HepG2 (cell line): ENCODE measurements around the gene AUTS2. TPM values are rescaled to one million over a fixed set of nuclear protein-coding genes. Genes with fewer than 3 reads are reported as not detected.

ENCODE experiments used
- ATAC-seq: fragments of 200-7000 bp; cut with Tn5 transposase; 3 replicates; pipeline ENCODE4 v1.9.1; 2020; ENCODE audit warnings: mild to moderate bottlenecking, moderate library complexity
- BruUV-seq: library from RNA; stranded (reverse); fragments of 400-500 nt; replicated peaks from 2 replicates; lab custom pipeline; 2021; lab: Mats Ljungman, UMichigan
- CTCF ChIA-PET: fragments of 300-600 bp; formaldehyde crosslinking; extraction: SDS; loops from one replicate; lab custom pipeline; 2021; ENCODE audit warnings: low total read pairs, inconsistent platforms, low intra/inter-chr PET ratio; lab: Yijun Ruan, JAX
- POLR2A ChIA-PET: fragments of 350-600 bp; sonication (Branson Sonifier 250); formaldehyde crosslinking; loops from one replicate; lab custom pipeline; 2020; ENCODE audit warnings: antibody characterized with exemption, inconsistent platforms; lab: Yijun Ruan, JAX
- DNase-seq: peaks from one replicate; pipeline ENCODE4 v3.0.0-alpha.2; 2015; ENCODE audit warnings: low spot score
- FAIRE-seq: peaks from 3 replicates; lab custom pipeline; 2011; peaks lifted over from hg19 to GRCh38; lab: Jason Lieb, UNC
- H2AFZ ChIP-seq: one replicate; pipeline ENCODE4 v1.6.1; 2011; ENCODE audit warnings: low read length, inconsistent platforms
- H3K27ac ChIP-seq: fragments of 300-600 bp; 3 replicates; pipeline ENCODE4 v1.8.0; 2011; ENCODE audit warnings: mixed run types, mild to moderate bottlenecking, mixed read lengths, low read length, inconsistent platforms; ENCODE audit not compliant: insufficient read depth; ENCODE audit errors: extremely low read length
- H3K27me3 ChIP-seq, 2 experiments: fragments of 200-600 bp in 1 of 2; 2 replicates in 1 of 2; 3 replicates in 1 of 2; pipeline versions ENCODE4 v1.6.0 to v1.8.0; 2011; ENCODE audit warnings: low read length in 2 of 2, mild to moderate bottlenecking in 2 of 2, moderate library complexity in 2 of 2, inconsistent platforms in 1 of 2; ENCODE audit not compliant: insufficient read depth in 2 of 2, control insufficient read depth in 1 of 2
- H3K36me3 ChIP-seq, 2 experiments: fragments of 200-600 bp in 1 of 2; replicated peaks in 1 of 2; 2 replicates in 1 of 2; 3 replicates in 1 of 2; pipeline versions ENCODE4 v1.5.1 to v1.8.0; 2011; ENCODE audit warnings: low read length in 2 of 2, inconsistent platforms in 1 of 2; ENCODE audit not compliant: insufficient read depth in 2 of 2, control insufficient read depth in 1 of 2
- H3K4me1 ChIP-seq: 2 replicates; pipeline ENCODE4 v1.5.1; 2012; ENCODE audit warnings: low read length, inconsistent platforms; ENCODE audit not compliant: insufficient read depth
- H3K4me2 ChIP-seq: 2 replicates; pipeline ENCODE4 v1.6.0; 2011; ENCODE audit warnings: low read depth, low read length, inconsistent platforms
- H3K4me3 ChIP-seq, 3 experiments: fragments of 200-600 bp in 1 of 3; sonication (generic), shearing (Covaris generic) in 1 of 3; replicated peaks in 1 of 3; 2 replicates each; pipeline ENCODE4 v1.5.1; 2011 to 2016; ENCODE audit warnings: low read length in 3 of 3, inconsistent platforms in 2 of 3, low read depth in 2 of 3, mild to moderate bottlenecking in 2 of 3, control low read depth in 1 of 3, mixed read lengths in 1 of 3; ENCODE audit not compliant: insufficient read depth in 1 of 3
- H3K79me2 ChIP-seq: one replicate; pipeline ENCODE4 v1.6.1; 2011; ENCODE audit warnings: low read length, inconsistent platforms; ENCODE audit not compliant: insufficient read depth
- H3K9ac ChIP-seq: 2 replicates; pipeline ENCODE4 v1.6.0; 2011; ENCODE audit warnings: mild to moderate bottlenecking, low read depth, low read length, inconsistent platforms; ENCODE audit not compliant: insufficient read depth
- H3K9me3 ChIP-seq: 2 replicates; pipeline ENCODE4 v1.5.1; 2012; ENCODE audit warnings: mild to moderate bottlenecking, low read length
- H4K20me1 ChIP-seq: 2 replicates; pipeline ENCODE4 v1.6.0; 2011; ENCODE audit warnings: inconsistent platforms, mild to moderate bottlenecking, low read length, moderate library complexity; ENCODE audit not compliant: insufficient read depth
- ARID2 ChIP-seq: sonication (generic); formaldehyde crosslinking; IDR thresholded peaks from 2 replicates; pipeline ENCODE4 v1.8.1; 2022; ENCODE audit warnings: mild to moderate bottlenecking, missing genetic modification reagents, borderline replicate concordance
- EHMT2 ChIP-seq: fragments of 200-600 bp; sonication (generic); IDR thresholded peaks from 2 replicates; pipeline ENCODE4 v1.7.0; 2017; ENCODE audit warnings: antibody characterized with exemption, low read depth, low read length, borderline replicate concordance
- GATAD1 ChIP-seq: IDR thresholded peaks from 2 replicates; pipeline ENCODE4 v1.6.1; 2016; ENCODE audit warnings: missing genetic modification reagents, missing compliant biosample characterization
- HCFC1 ChIP-seq: fragments of 150-350 bp; IDR thresholded peaks from 2 replicates; pipeline ENCODE4 v1.6.1; 2014; ENCODE audit warnings: low read depth, low read length
- HIC2 ChIP-seq: sonication (generic); formaldehyde crosslinking; IDR thresholded peaks from 2 replicates; pipeline ENCODE4 v1.9.0; 2022; ENCODE audit warnings: low read depth, missing genetic modification reagents
- MTF1 ChIP-seq: sonication (generic); formaldehyde crosslinking; IDR thresholded peaks from 2 replicates; pipeline ENCODE4 v1.5.0; 2020; ENCODE audit warnings: missing genetic modification reagents
- PHF20 ChIP-seq: sonication (generic); formaldehyde crosslinking; IDR thresholded peaks from 2 replicates; pipeline ENCODE4 v1.5.0; 2020; ENCODE audit warnings: mild to moderate bottlenecking, missing genetic modification reagents
- REL ChIP-seq: sonication (generic); formaldehyde crosslinking; conservative IDR thresholded peaks from 2 replicates; pipeline ENCODE4 v1.8.0; 2022; ENCODE audit warnings: mild to moderate bottlenecking, missing genetic modification reagents, moderate library complexity
- SIN3A ChIP-seq: IDR thresholded peaks from 2 replicates; pipeline ENCODE4 v1.6.1; 2011; ENCODE audit warnings: low read depth, mild to moderate bottlenecking, control low read depth, low read length, borderline replicate concordance
- SNRNP70 ChIP-seq: fragments of 200-400 bp; formaldehyde crosslinking; IDR thresholded peaks from 2 replicates; pipeline ENCODE4 v1.6.1; 2017; ENCODE audit warnings: mild to moderate bottlenecking, low read depth, low read length, moderate library complexity
- SOX5 ChIP-seq: IDR thresholded peaks from 2 replicates; pipeline ENCODE4 v1.6.1; 2016; ENCODE audit warnings: borderline replicate concordance
- STAG1 ChIP-seq: sonication (generic); formaldehyde crosslinking; IDR thresholded peaks from 2 replicates; pipeline ENCODE4 v1.4.0; 2020; ENCODE audit warnings: missing genetic modification reagents
- ZNF12 ChIP-seq: sonication (generic); formaldehyde crosslinking; IDR thresholded peaks from 2 replicates; pipeline ENCODE4 v1.5.0; 2020; ENCODE audit warnings: missing genetic modification reagents
- ZNF275 ChIP-seq: sonication (generic); formaldehyde crosslinking; IDR thresholded peaks from 2 replicates; pipeline ENCODE4 v1.8.0; 2022; ENCODE audit warnings: missing genetic modification reagents, mild to moderate bottlenecking, inconsistent platforms, borderline replicate concordance
- ZNF432 ChIP-seq: sonication (generic); formaldehyde crosslinking; IDR thresholded peaks from 2 replicates; pipeline ENCODE4 v1.5.0; 2020; ENCODE audit warnings: missing genetic modification reagents, mild to moderate bottlenecking, borderline replicate concordance
- ZNF747 ChIP-seq: sonication (generic); formaldehyde crosslinking; IDR thresholded peaks from 2 replicates; pipeline ENCODE4 v1.8.1; 2023; ENCODE audit warnings: missing genetic modification reagents, mild to moderate bottlenecking, borderline replicate concordance
- ZNF772 ChIP-seq: sonication (generic); formaldehyde crosslinking; IDR thresholded peaks from 2 replicates; pipeline ENCODE4 v1.5.0; 2020; ENCODE audit warnings: mild to moderate bottlenecking, missing genetic modification reagents
- ZNF773 ChIP-seq: sonication (generic); formaldehyde crosslinking; IDR thresholded peaks from 2 replicates; pipeline ENCODE4 v1.4.0; 2020; ENCODE audit warnings: missing genetic modification reagents, borderline replicate concordance
- ZNF83 ChIP-seq: sonication (generic); formaldehyde crosslinking; IDR thresholded peaks from 2 replicates; pipeline ENCODE4 v1.4.0; 2020; ENCODE audit warnings: missing genetic modification reagents, mild to moderate bottlenecking, borderline replicate concordance
- WGBS: methylation state at CpG from one replicate; pipeline ENCODE4 v1.1.6; 2017; ENCODE audit warnings: low lambda C conversion rate; 5-methylcytosine and 5-hydroxymethylcytosine counted together
- in situ Hi-C: cut with HindIII; loops from 2 replicates; pipeline ENCODE4 v1.10.0; 2017; ENCODE audit warnings: low pct_unique_long_range_greater_than_20kb; ENCODE audit not compliant: extremely low pct_ligation_motif_present
- intact Hi-C: fragments of 100-400 bp; cut with micrococcal nuclease; formaldehyde crosslinking; loops from one replicate; pipeline ENCODE4 v1.10.0; 2022; ENCODE audit not compliant: unreplicated experiment
- polyA plus RNA-seq, 8 experiments: library from polyadenylated mRNA; depleted of rRNA in 3 of 8; stranded (reverse) in 7 of 8; unstranded in 1 of 8; fragments of >200 nt; fragmentation: Illumina TruSeq in 4 of 8; extraction: Trizol in 4 of 8; gene quantifications; 2 replicates each; pipeline versions ENCODE4 v1.2.1 to v1.2.3, GENCODE V29; 2011 to 2016; ENCODE audit warnings: low read depth in 4 of 8, missing spikeins in 1 of 8, mixed read lengths in 1 of 8; ENCODE audit not compliant: insufficient read depth in 1 of 8
- total RNA-seq, 5 experiments: library from RNA; depleted of rRNA; stranded (reverse); fragments of >200 nt; fragmentation: Illumina TruSeq; extraction: Trizol; gene quantifications; 2 replicates each; pipeline ENCODE4 v1.2.3, GENCODE V29; 2016; ENCODE audit warnings: low read depth in 1 of 5
- TF ChIP-seq, protein P1 (sequence below): sonication (generic); formaldehyde crosslinking; conservative IDR thresholded peaks from 2 replicates; pipeline ENCODE4 v1.4.0; 2020; ENCODE audit warnings: missing genetic modification reagents

The AUTS2 gene
- total and polyA plus RNA-seq, 2 of the 13 experiments (the other 11 are each of a cell fraction or from before 2014, with no cell fraction given): 0.38 TPM; not detected in 1

- no peak for TF ChIP-seq STAG1 (CRISPR knock-in tag)
Measured at GRCh38 chr7:70655694-70656093, 1057.4 kb downstream of the AUTS2 start (continued).

DNA sequence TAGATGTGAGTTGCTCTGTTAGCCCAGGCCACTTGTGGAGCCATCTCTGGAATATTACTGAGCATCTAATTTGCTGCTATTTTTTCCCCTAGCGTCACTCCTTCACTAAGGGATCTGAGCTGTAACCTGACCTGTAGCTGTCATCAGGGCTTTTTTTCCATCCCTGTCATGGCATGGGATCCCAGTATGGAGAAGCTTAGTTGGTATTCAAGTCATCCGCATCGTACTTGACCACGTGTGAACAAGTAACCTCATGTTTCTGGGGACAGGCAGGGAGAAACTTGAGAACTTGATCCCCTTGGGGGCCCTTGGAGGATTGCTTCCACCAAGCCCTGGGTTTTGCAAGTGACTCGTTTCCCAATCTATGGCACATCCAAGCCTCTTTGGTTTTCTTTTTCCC is 1059.3 kb downstream of the AUTS2 start:
- Histone ChIP-seq H3K9ac (no peak overlapping the region), H3K36me3 (no peaks in the 10 kb centered on the region), H4K20me1 (no peaks in the 10 kb centered on the region), H3K4me2 (no peak overlapping the region), H3K79me2 (no peaks in the 10 kb centered on the region), H2AFZ (no peak overlapping the region), H3K27me3 (peaks cover 0 to 8% of the 10 kb centered on the region in 2 experiments; a peak in 1 of 5 replicates), H3K27ac (no peak overlapping the region), H3K9me3 (no peaks in the 10 kb centered on the region), H3K4me3 (no peak overlapping the region), H3K4me1 (no peaks in the 10 kb centered on the region)
- TF ChIP-seq PHF20 (no peak), ZNF747 (CRISPR knock-in tag) (no peak), ZNF772 (CRISPR knock-in tag) (no peak), SIN3A (no peak), EHMT2 (no peak), ZNF275 (CRISPR knock-in tag) (no peak), ZNF773 (no peak), ZNF432 (CRISPR knock-in tag) (no peak), ZNF12 (CRISPR knock-in tag) (no peak), SNRNP70 (no peak), GATAD1 (CRISPR knock-in tag) (no peak), ZNF83 (no peak), HCFC1 (no peak), REL (CRISPR knock-in tag) (no peak), HIC2 (no peak), SOX5 (CRISPR knock-in tag) (no peak), ARID2 (CRISPR knock-in tag) (no peak), MTF1 (CRISPR knock-in tag) (no peak)
- TF ChIP-seq, protein P1, sequence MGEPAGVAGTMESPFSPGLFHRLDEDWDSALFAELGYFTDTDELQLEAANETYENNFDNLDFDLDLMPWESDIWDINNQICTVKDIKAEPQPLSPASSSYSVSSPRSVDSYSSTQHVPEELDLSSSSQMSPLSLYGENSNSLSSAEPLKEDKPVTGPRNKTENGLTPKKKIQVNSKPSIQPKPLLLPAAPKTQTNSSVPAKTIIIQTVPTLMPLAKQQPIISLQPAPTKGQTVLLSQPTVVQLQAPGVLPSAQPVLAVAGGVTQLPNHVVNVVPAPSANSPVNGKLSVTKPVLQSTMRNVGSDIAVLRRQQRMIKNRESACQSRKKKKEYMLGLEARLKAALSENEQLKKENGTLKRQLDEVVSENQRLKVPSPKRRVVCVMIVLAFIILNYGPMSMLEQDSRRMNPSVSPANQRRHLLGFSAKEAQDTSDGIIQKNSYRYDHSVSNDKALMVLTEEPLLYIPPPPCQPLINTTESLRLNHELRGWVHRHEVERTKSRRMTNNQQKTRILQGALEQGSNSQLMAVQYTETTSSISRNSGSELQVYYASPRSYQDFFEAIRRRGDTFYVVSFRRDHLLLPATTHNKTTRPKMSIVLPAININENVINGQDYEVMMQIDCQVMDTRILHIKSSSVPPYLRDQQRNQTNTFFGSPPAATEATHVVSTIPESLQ: no peak
- intact Hi-C loops: no loop called here
- no peak for FAIRE-seq
- WGBS: 38% methylated on average over 4 of the region's 5 CpGs
- ATAC-seq: no peak
- no peak for DNase-seq
- ChIA-PET CTCF (no interaction called here), POLR2A (no interaction called here)
- BruUV-seq: no TSS peak
- in situ Hi-C loops: no loop called here
